Large intestine (tissue), 12 donors: ENCODE measurements around the gene GSX2. TPM values are rescaled to one million over a fixed set of nuclear protein-coding genes. Genes with fewer than 3 reads are reported as not detected.
A peak's percentile ranks its signal among the peaks of the same experiment; 100 is the strongest.
"Not testable (repeated sequence)": the region's sequence is repeated elsewhere in the genome, so short reads cannot be mapped to it uniquely, and the experiment has no call there.

Experiments used
- DNase-seq, 2 donors: peaks; one replicate each; pipeline versions ENCODE4 v3.0.0 to v3.0.0-alpha.2; 2013
- H3K27ac ChIP-seq: one replicate; pipeline ENCODE4 v1.5.1; 2013; ENCODE audit warnings: low read length
- H3K27me3 ChIP-seq: 2 replicates; pipeline ENCODE4 v1.6.1; 2013; ENCODE audit warnings: low read length; ENCODE audit not compliant: control insufficient read depth, insufficient read depth
- H3K36me3 ChIP-seq: 2 replicates; pipeline ENCODE4 v1.6.1; 2013; ENCODE audit warnings: low read length; ENCODE audit not compliant: control insufficient read depth, insufficient read depth
- H3K4me1 ChIP-seq: one replicate; pipeline ENCODE4 v1.6.1; 2013; ENCODE audit warnings: low read length; ENCODE audit not compliant: control insufficient read depth, insufficient read depth
- H3K4me3 ChIP-seq: one replicate; pipeline ENCODE4 v1.5.1; 2013; ENCODE audit warnings: low read length
- H3K9me3 ChIP-seq: one replicate; pipeline ENCODE4 v1.6.1; 2013; ENCODE audit warnings: mild to moderate bottlenecking, low read depth, low read length, moderate library complexity; ENCODE audit not compliant: control insufficient read depth
- WGBS: methylation state at CpG from one replicate; pipeline ENCODE4 v1.1.5; 2013; ENCODE audit warnings: low lambda C conversion rate; ENCODE audit not compliant: insufficient coverage; 5-methylcytosine and 5-hydroxymethylcytosine counted together
- long read RNA-seq, 11 donors: transcript quantifications; one replicate each; lab custom pipeline, GENCODE V29; 2026
- polyA plus RNA-seq: library from polyadenylated mRNA; unstranded; fragments of 120-200 nt; gene quantifications from one replicate; pipeline ENCODE4 v1.2.1, GENCODE V29; 2013

GSX2 gene
- not detected for polyA plus RNA-seq
- long read RNA-seq, donor 1 = 0 reads
- long read RNA-seq, donor 2 = 0 reads
- long read RNA-seq, donor 3 = 0 reads
- long read RNA-seq, donor 4 = 0 reads
- long read RNA-seq, donor 5 = 0 reads
- long read RNA-seq, donor 6 = 0 reads
- long read RNA-seq, donor 7 = 0 reads
- long read RNA-seq, donor 8 = 0 reads
- long read RNA-seq, donor 9 = 0 reads
- long read RNA-seq, donor 10 = 0 reads
- long read RNA-seq, donor 11 = 0 reads

DNA sequence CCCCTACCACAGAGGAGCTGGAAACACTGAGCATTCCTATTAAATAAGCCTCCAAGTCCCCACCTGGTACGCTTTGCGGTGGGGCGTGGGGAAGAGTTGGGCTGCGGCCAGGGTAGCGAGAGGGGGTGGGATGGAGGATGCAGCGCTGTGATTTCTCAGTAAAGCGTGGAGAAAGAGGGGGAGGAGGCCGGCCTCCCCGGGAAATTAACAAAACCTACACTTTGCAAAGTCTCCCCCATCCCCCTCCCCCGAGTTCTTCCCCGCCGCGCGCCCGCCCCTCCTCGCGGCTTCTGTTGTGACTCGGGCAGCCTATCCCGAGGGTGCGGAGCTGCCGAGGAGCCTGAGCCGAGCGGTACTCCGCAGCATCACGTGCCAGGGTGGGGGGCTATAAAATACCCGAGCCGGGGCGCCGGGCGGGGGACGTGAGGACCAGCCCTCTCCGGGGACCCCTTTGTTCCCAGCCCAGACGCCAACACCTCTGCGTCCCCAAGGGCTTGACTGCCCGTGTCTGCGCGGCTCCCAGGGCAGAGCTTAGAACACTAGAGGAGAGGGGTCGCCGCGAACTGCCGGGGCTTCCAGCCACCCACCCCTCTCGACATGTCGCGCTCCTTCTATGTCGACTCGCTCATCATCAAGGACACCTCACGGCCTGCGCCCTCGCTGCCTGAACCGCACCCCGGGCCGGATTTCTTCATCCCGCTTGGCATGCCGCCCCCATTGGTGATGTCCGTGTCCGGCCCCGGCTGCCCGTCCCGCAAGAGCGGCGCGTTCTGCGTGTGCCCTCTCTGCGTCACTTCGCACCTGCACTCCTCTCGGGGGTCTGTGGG, at the start of gene GSX2:
Gene GSX2 (plus strand): TSS at position 416 of the 827 bp plus-strand sequence. CDS start 182 bp downstream, at position 598.
- Histone ChIP-seq H3K4me3 (peak within 1 kb of the TSS; percentile 7), H3K27me3 (peaks cover 100% of the 10 kb centered on the region), H3K27ac (no peak within 1 kb of the TSS), H3K4me1 (peaks cover 24% of the 10 kb centered on the region), H3K36me3 (no peaks in the 10 kb centered on the region), H3K9me3 (peaks cover 3% of the 10 kb centered on the region)
- DNase-seq = peak in 1 of 2 donors; percentile 11
- WGBS = no CpG with 5 or more reads among the region's 66 CpGs

DNA sequence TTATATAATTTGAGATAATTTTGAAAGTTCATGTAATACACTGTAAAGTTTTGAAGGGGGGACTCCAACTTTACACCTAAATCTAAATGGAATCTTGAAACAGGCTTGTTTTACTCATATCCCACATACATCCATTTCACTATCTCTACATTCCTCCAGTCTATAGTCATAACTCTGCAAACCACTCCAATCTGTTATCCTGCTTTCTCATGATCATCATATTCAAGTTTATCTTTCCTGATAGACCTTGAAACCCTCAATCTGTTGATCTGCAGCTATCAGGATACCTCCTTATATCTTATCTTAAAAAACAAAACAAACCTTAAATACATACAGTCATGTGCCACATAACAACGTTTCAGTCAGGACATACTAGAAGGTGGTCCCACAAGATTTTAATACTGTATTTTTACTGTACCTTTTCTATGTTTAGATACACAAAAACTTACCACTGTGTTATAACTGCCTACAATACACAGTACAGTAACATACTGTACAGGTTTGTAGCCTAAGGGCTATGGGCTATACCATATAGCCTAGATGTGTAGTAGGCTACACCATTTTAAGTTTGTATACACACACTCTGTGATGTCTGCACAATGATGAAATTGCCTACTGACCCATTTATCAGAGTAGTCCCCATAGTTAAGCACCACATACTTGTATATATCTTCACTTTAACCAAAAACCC, 49.6 kb upstream of the GSX2 start:
- no peak for DNase-seq
- Histone ChIP-seq H3K27ac (no peak overlapping the region), H3K27me3 (no peaks in the 10 kb centered on the region), H3K36me3 (peaks cover 6% of the 10 kb centered on the region), H3K4me3 (no peak overlapping the region), H3K4me1 (peaks cover 7% of the 10 kb centered on the region), H3K9me3 (no peaks in the 10 kb centered on the region)
- no CpG with 5 or more reads among the region's 1 CpG for WGBS

GRCh38 chr4:54053322-54053721, 46.6 kb upstream of the GSX2 start:
- H3K27ac ChIP-seq, H3K9me3 ChIP-seq, H3K36me3 ChIP-seq, H3K4me3 ChIP-seq, H3K27me3 ChIP-seq, H3K4me1 ChIP-seq, DNase-seq: not testable (repeated sequence)
- no CpG with 5 or more reads among the region's 5 CpGs for WGBS

DNA sequence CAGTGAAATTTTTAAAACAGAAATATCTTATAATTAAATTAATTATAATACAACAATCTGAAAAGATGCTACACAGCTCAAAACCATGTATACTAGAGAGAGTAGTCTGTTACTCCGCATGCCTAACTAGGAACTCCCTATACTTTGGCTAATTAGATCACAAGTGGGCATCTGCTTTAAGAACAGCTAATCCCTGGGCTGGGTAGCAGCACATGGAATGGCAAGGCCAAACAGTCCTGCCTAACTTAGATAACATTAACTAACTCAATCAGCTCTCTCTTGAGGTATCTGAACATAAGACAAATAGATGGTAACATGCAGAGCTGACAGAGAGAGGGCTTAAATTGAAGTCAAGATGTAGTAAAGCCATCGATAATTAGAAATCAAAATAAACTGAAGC, 45.5 kb upstream of the GSX2 start:
- Histone ChIP-seq H3K4me3 (no peak overlapping the region), H3K27ac (no peak overlapping the region), H3K9me3 (no peaks in the 10 kb centered on the region), H3K36me3 (peaks cover 3% of the 10 kb centered on the region), H3K27me3 (no peaks in the 10 kb centered on the region), H3K4me1 (peaks cover 6% of the 10 kb centered on the region)
- DNase-seq = no peak
- WGBS = 83% methylated on average over 1 of the region's 2 CpGs

DNA sequence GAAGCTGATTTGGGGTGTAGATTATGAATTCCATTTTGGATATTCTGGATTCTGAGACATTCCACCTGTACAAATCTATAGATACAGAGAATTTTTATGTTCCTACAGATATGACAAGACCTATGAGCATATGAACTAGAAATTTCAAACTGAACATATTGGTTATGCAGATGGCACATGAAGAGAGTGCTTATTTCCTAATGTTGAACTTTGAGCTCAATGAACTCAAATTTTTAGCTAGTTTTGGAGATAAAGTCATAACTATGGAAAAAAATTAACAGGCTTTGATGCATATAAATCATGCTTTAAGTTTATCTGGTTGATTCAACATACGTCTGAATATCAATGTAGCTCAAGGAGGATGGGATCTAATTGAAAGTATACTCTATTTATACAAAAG, 44.5 kb upstream of the GSX2 start:
- no peaks in the 10 kb centered on the region for H3K9me3 ChIP-seq
- WGBS = 100% methylated on average over 1 of the region's 1 CpG
- H3K4me1 ChIP-seq = peaks cover 2% of the 10 kb centered on the region
- no peak for DNase-seq
- H3K27me3 ChIP-seq = no peaks in the 10 kb centered on the region
- peaks cover 3% of the 10 kb centered on the region for H3K36me3 ChIP-seq
- no peak overlapping the region for H3K27ac ChIP-seq
- H3K4me3 ChIP-seq = no peak overlapping the region

GRCh38 chr4:54056360-54056759, 43.6 kb upstream of the GSX2 start:
- DNase-seq = no peak
- Histone ChIP-seq H3K9me3 (no peaks in the 10 kb centered on the region), H3K4me3 (no peak overlapping the region), H3K36me3 (peaks cover 3% of the 10 kb centered on the region), H3K4me1 (no peaks in the 10 kb centered on the region), H3K27ac (no peak overlapping the region), H3K27me3 (no peaks in the 10 kb centered on the region)

GRCh38 chr4:54058171-54058570, 41.8 kb upstream of the GSX2 start:
- H3K4me3 ChIP-seq = no peak overlapping the region
- H3K27me3 ChIP-seq = no peaks in the 10 kb centered on the region
- 50% methylated on average over 1 of the region's 3 CpGs for WGBS
- peaks cover 3% of the 10 kb centered on the region for H3K36me3 ChIP-seq
- no peak overlapping the region for H3K27ac ChIP-seq
- H3K4me1 ChIP-seq = no peaks in the 10 kb centered on the region
- no peak for DNase-seq
- H3K9me3 ChIP-seq = no peaks in the 10 kb centered on the region

DNA sequence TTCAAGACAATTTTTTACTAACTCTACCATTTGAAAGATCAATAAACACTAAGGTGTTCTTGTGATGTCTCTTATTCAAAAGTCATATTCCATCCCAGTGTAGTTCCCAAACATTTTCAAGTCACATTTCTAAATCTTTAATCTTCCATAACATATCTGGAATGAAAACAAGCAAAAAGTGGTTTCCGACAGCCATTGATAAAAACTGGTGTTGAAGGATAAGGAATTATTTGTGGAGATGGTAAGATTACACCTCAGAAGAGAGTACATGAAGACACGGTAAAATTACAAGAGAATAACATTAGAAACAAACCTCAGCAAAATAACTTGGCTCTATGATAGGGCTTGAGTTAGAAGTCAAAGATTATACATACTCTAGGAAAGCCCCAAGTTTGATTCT, 39.8 kb upstream of the GSX2 start:
- Histone ChIP-seq H3K4me3 (no peak overlapping the region), H3K9me3 (no peaks in the 10 kb centered on the region), H3K36me3 (peaks cover 2% of the 10 kb centered on the region), H3K27me3 (no peaks in the 10 kb centered on the region), H3K4me1 (no peaks in the 10 kb centered on the region), H3K27ac (no peak overlapping the region)
- 89% methylated on average over 1 of the region's 2 CpGs for WGBS
- no peak for DNase-seq

- no peak overlapping the region for H3K4me3 ChIP-seq
- WGBS = 87% methylated on average over 3 of the region's 3 CpGs
- no peak for DNase-seq
- no peaks in the 10 kb centered on the region for H3K27me3 ChIP-seq
- no peaks in the 10 kb centered on the region for H3K36me3 ChIP-seq
- H3K4me1 ChIP-seq = no peaks in the 10 kb centered on the region
- H3K9me3 ChIP-seq = no peaks in the 10 kb centered on the region
- no peak overlapping the region for H3K27ac ChIP-seq
Observed at GRCh38 chr4:54061067-54061466, 38.9 kb upstream of the GSX2 start.

DNA sequence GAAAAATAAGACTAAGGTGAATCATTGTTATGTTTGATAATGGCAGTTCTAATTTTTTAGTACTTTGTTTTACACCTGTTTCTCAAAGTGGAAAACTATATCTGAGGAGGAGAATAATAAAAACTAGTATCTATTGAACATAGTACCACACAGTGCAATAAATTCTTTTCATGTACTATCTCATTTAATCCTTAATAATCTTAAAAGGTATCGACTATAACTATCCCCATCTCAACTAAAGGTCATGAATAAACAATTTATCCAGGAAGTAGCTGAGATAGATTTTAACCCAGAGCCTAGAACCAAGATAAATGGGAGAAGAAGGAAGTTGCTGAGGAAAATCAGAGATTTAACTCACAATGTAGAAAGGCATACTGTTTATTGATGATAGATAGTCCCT, 38.1 kb upstream of the GSX2 start:
- Histone ChIP-seq H3K36me3 (no peaks in the 10 kb centered on the region), H3K4me1 (peaks cover 3% of the 10 kb centered on the region), H3K9me3 (no peaks in the 10 kb centered on the region), H3K4me3 (peak overlapping the region; percentile 88), H3K27me3 (no peaks in the 10 kb centered on the region), H3K27ac (peak overlapping the region; percentile 81)
- WGBS = 33% methylated on average over 1 of the region's 1 CpG
- DNase-seq = peak in 1 of 2 donors; percentile 26
